Activated T-cell treated with anti-CD3 and anti-CD28 coated beads, Interleukin-2, amount 50 U/mL, for 72 hours (primary cell): Measurements from ENCODE around the gene THRSP. TPM values are rescaled to one million over a fixed set of nuclear protein-coding genes. Genes with fewer than 3 reads are reported as not detected.
A peak's percentile ranks its signal among the peaks of the same experiment; 100 is the strongest.

ENCODE experiments used
- ATAC-seq, 2 donors: fragments of 150-1000 bp; cut with Tn5 transposase; replicated peaks in 1 of 2; 2 replicates each; pipeline ENCODE4 v1.10.0; 2021; ENCODE audit warnings: moderate library complexity in 2 of 2, mild to moderate bottlenecking in 1 of 2
- DNase-seq, 2 donors: peaks; one replicate each; pipeline ENCODE4 v3.0.0; 2021 to 2022; ENCODE audit warnings: mixed read lengths in 1 of 2
- H3K27ac Mint-ChIP-seq: one replicate; pipeline ENCODE4 v1.8.0; 2022; ENCODE audit warnings: mild to moderate bottlenecking, moderate library complexity, mixed read lengths
- H3K27me3 Mint-ChIP-seq: one replicate; pipeline ENCODE4 v1.8.0; 2022; ENCODE audit warnings: low read depth, mixed read lengths
- H3K36me3 Mint-ChIP-seq, 2 donors: one replicate each; pipeline ENCODE4 v1.8.0; 2022; ENCODE audit warnings: mixed read lengths in 2 of 2, mild to moderate bottlenecking in 1 of 2; ENCODE audit not compliant: insufficient read depth in 2 of 2
- H3K4me1 Mint-ChIP-seq: one replicate; pipeline ENCODE4 v1.8.0; 2022; ENCODE audit warnings: low read depth, mixed read lengths
- H3K4me3 Mint-ChIP-seq, 2 donors: one replicate each; pipeline ENCODE4 v1.8.0; 2022; ENCODE audit warnings: mild to moderate bottlenecking in 2 of 2, mixed read lengths in 2 of 2, moderate library complexity in 2 of 2
- H3K9me3 Mint-ChIP-seq, 2 donors: one replicate each; pipeline ENCODE4 v1.8.0; 2022; ENCODE audit warnings: mixed read lengths in 2 of 2
- total RNA-seq, 2 donors: library from RNA; stranded (reverse); gene quantifications; one replicate each; pipeline ENCODE4 v1.2.3, GENCODE V29; 2022

THRSP gene
- total RNA-seq, 2 donors from 2014 or later, result not detected

- H3K4me3 Mint-ChIP-seq, result no peak overlapping the region
Observed at GRCh38 chr11:78097666-78098385, 34.2 kb downstream of the THRSP start.

GRCh38 chr11:78099666-78100065, 36.0 kb downstream of the THRSP start:
- ATAC-seq (no peak), DNase-seq (no peak)
- peaks cover 10 to 23% of the 10 kb centered on the region in 2 donors for H3K36me3 Mint-ChIP-seq
- H3K9me3 Mint-ChIP-seq, result peaks cover under 1% of the 10 kb centered on the region in 2 donors
- H3K4me1 Mint-ChIP-seq, result peaks cover 3% of the 10 kb centered on the region
- no peak overlapping the region for H3K27ac Mint-ChIP-seq
- H3K27me3 Mint-ChIP-seq, result no peaks in the 10 kb centered on the region
- no peak overlapping the region for H3K4me3 Mint-ChIP-seq

More at GRCh38 chr11:78097666-78098385, 34.2 kb downstream of the THRSP start:
- no peak for DNase-seq
- peaks cover 2 to 3% of the 10 kb centered on the region in 2 donors for H3K9me3 Mint-ChIP-seq
- peaks cover 11 to 24% of the 10 kb centered on the region in 2 donors for H3K36me3 Mint-ChIP-seq
- no peak for ATAC-seq
- peaks cover 17% of the 10 kb centered on the region for H3K4me1 Mint-ChIP-seq
- H3K27ac Mint-ChIP-seq, result no peak overlapping the region
- no peaks in the 10 kb centered on the region for H3K27me3 Mint-ChIP-seq

- no peak overlapping the region for H3K27ac Mint-ChIP-seq
- ATAC-seq (no peak), DNase-seq (no peak)
- H3K4me1 Mint-ChIP-seq, result no peaks in the 10 kb centered on the region
- peaks cover 8 to 22% of the 10 kb centered on the region in 2 donors for H3K36me3 Mint-ChIP-seq
- no peak overlapping the region for H3K4me3 Mint-ChIP-seq
- no peaks in the 10 kb centered on the region for H3K9me3 Mint-ChIP-seq
- H3K27me3 Mint-ChIP-seq, result no peaks in the 10 kb centered on the region
Observed at GRCh38 chr11:78100261-78100660, 36.6 kb downstream of the THRSP start.

GRCh38 chr11:78100676-78101472, 37.2 kb downstream of the THRSP start:
- Mint-ChIP-seq H3K9me3 (no peaks in the 10 kb centered on the region), H3K4me3 (no peak overlapping the region), H3K27ac (no peak overlapping the region), H3K4me1 (no peaks in the 10 kb centered on the region), H3K27me3 (no peaks in the 10 kb centered on the region), H3K36me3 (peaks cover 8 to 19% of the 10 kb centered on the region in 2 donors)
- DNase-seq (no peak), ATAC-seq (no peak)

GRCh38 chr11:78109081-78110015, 45.7 kb downstream of the THRSP start:
- Mint-ChIP-seq H3K27ac (no peak overlapping the region), H3K9me3 (no peaks in the 10 kb centered on the region), H3K4me3 (no peak overlapping the region), H3K36me3 (peaks cover 2 to 20% of the 10 kb centered on the region in 2 donors), H3K27me3 (no peaks in the 10 kb centered on the region), H3K4me1 (no peaks in the 10 kb centered on the region)
- DNase-seq, result no peak
- ATAC-seq, result no peak

GRCh38 chr11:78110351-78110750, 46.7 kb downstream of the THRSP start:
- Mint-ChIP-seq H3K4me3 (no peak overlapping the region), H3K4me1 (no peaks in the 10 kb centered on the region), H3K36me3 (peaks cover 2 to 18% of the 10 kb centered on the region in 2 donors), H3K9me3 (no peaks in the 10 kb centered on the region), H3K27me3 (no peaks in the 10 kb centered on the region), H3K27ac (no peak overlapping the region)
- ATAC-seq (no peak), DNase-seq (no peak)

- no peaks in the 10 kb centered on the region for H3K4me1 Mint-ChIP-seq
- no peaks in the 10 kb centered on the region for H3K27me3 Mint-ChIP-seq
- peak overlapping the region; percentile 41 for H3K27ac Mint-ChIP-seq
- H3K36me3 Mint-ChIP-seq, result peaks cover 2 to 18% of the 10 kb centered on the region in 2 donors
- H3K9me3 Mint-ChIP-seq, result no peaks in the 10 kb centered on the region
- ATAC-seq (no peak), DNase-seq (no peak)
- no peak overlapping the region for H3K4me3 Mint-ChIP-seq
Observed at GRCh38 chr11:78110830-78111229, 47.2 kb downstream of the THRSP start.

GRCh38 chr11:78111298-78111697, 47.6 kb downstream of the THRSP start:
- H3K4me1 Mint-ChIP-seq, result no peaks in the 10 kb centered on the region
- ATAC-seq (no peak), DNase-seq (no peak)
- H3K27ac Mint-ChIP-seq, result peak overlapping the region; percentile 41
- H3K27me3 Mint-ChIP-seq, result no peaks in the 10 kb centered on the region
- H3K4me3 Mint-ChIP-seq, result no peak overlapping the region
- H3K9me3 Mint-ChIP-seq, result no peaks in the 10 kb centered on the region
- peaks cover 2 to 18% of the 10 kb centered on the region in 2 donors for H3K36me3 Mint-ChIP-seq

GRCh38 chr11:78112582-78113275, 49.1 kb downstream of the THRSP start:
- ATAC-seq (no peak), DNase-seq (no peak)
- Mint-ChIP-seq H3K4me3 (no peak overlapping the region), H3K27ac (no peak overlapping the region), H3K27me3 (no peaks in the 10 kb centered on the region), H3K36me3 (peaks cover 2 to 21% of the 10 kb centered on the region in 2 donors), H3K4me1 (no peaks in the 10 kb centered on the region), H3K9me3 (no peaks in the 10 kb centered on the region)

Other genes starting within 250 kb of the THRSP start
- gene RSF1, start 243.1 kb upstream of the THRSP start, total RNA-seq, result 10 to 100 TPM; 57.6 to 69.9 TPM
- 10 to 100 TPM; 10.5 to 14.7 TPM for gene AAMDC, start 242.7 kb upstream of the THRSP start, total RNA-seq
- 10 to 100 TPM; 50.4 to 52.3 TPM for gene INTS4, start 69.2 kb upstream of the THRSP start, total RNA-seq
- under 1 TPM in 1 of 2 donors, not detected in 1; 0.34 TPM for gene KCTD14, start 40.6 kb upstream of the THRSP start, total RNA-seq
- gene NDUFC2, start 16.0 kb downstream of the THRSP start, total RNA-seq, result 100 to 1,000 TPM; 190 to 199 TPM
- 10 to 100 TPM; 45.6 to 47.9 TPM for gene ALG8, start 75.8 kb downstream of the THRSP start, total RNA-seq
- gene KCTD21, start 124.8 kb downstream of the THRSP start, total RNA-seq, result 10 to 100 TPM; 22.4 to 31.8 TPM
- gene USP35, start 125.1 kb downstream of the THRSP start, total RNA-seq, result 10 to 100 TPM; 17.3 to 18.9 TPM